Left ventricle myocardium inferior (tissue), 1 donor: ENCODE measurements around the gene PPCDC. TPM values are rescaled to one million over a fixed set of nuclear protein-coding genes. Genes with fewer than 3 reads are reported as not detected.

Experiments used
- DNase-seq: peaks from one replicate; pipeline ENCODE4 v3.0.0-alpha.2; 2020
- H3K27ac ChIP-seq: fragments of 200-600 bp; replicated peaks from 2 replicates; pipeline ENCODE4 v1.8.0; 2021
- H3K27me3 ChIP-seq: fragments of 200-600 bp; 2 replicates; pipeline ENCODE4 v1.8.0; 2021; ENCODE audit warnings: low read depth
- H3K36me3 ChIP-seq: fragments of 200-600 bp; 2 replicates; pipeline ENCODE4 v1.8.0; 2021
- H3K4me1 ChIP-seq: fragments of 200-600 bp; 2 replicates; pipeline ENCODE4 v1.8.0; 2021
- H3K4me3 ChIP-seq: fragments of 200-600 bp; 2 replicates; pipeline ENCODE4 v1.8.0; 2021; ENCODE audit warnings: mild to moderate bottlenecking, moderate library complexity
- H3K9me3 ChIP-seq: fragments of 200-600 bp; replicated peaks from 2 replicates; pipeline ENCODE4 v1.8.0; 2021
- intact Hi-C: fragments of 100-400 bp; cut with micrococcal nuclease; formaldehyde crosslinking; loops from one replicate; pipeline ENCODE4 v1.11.0; 2022
- total RNA-seq: library from RNA; stranded (reverse); fragmentation: NEBNext Ultra II Directional; extraction: Animal tissue kit (Norgen Biotek cat#: 25700); gene quantifications from one replicate; pipeline ENCODE4 v1.2.1, GENCODE V29; 2021
- TF ChIP-seq, protein P1 (sequence below): fragments of 200-600 bp; IDR thresholded peaks from 2 replicates; pipeline ENCODE4 v1.8.0; 2021; ENCODE audit warnings: antibody characterized with exemption, mild to moderate bottlenecking, borderline replicate concordance
- donor health status: DM: no; HTN: yes; CAD: no; lungs with severe emphysema.

Gene PPCDC
- total RNA-seq, 1 donor from 2014 or later, result 5.0 TPM

DNA sequence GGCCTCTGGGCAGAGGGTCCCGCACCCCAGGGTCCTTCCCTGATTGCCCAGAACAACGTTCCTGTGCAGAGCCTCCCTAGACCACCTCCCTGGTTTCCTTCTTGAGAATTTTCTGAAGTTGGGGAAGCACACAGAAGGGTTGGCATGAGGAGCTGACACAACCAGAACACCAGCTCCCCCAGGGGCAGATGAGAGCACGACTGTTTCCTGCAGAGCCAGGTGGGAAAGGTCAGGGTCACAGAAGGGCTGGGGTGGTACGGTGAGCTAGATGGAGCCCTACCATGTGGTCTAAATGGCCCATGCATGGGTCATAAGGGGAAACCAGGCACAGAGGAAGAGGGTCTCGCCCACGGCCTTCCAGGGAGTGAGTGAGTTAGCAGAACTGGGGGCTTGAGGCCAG lies 10.4 kb downstream of the PPCDC start:
- Histone ChIP-seq H3K36me3 (no peaks in the 10 kb centered on the region), H3K9me3 (no peaks in the 10 kb centered on the region), H3K27ac (no peak overlapping the region), H3K4me3 (no peak overlapping the region), H3K4me1 (peaks cover 40% of the 10 kb centered on the region), H3K27me3 (no peaks in the 10 kb centered on the region)
- intact Hi-C loops, result no loop called here
- TF ChIP-seq, protein P1, sequence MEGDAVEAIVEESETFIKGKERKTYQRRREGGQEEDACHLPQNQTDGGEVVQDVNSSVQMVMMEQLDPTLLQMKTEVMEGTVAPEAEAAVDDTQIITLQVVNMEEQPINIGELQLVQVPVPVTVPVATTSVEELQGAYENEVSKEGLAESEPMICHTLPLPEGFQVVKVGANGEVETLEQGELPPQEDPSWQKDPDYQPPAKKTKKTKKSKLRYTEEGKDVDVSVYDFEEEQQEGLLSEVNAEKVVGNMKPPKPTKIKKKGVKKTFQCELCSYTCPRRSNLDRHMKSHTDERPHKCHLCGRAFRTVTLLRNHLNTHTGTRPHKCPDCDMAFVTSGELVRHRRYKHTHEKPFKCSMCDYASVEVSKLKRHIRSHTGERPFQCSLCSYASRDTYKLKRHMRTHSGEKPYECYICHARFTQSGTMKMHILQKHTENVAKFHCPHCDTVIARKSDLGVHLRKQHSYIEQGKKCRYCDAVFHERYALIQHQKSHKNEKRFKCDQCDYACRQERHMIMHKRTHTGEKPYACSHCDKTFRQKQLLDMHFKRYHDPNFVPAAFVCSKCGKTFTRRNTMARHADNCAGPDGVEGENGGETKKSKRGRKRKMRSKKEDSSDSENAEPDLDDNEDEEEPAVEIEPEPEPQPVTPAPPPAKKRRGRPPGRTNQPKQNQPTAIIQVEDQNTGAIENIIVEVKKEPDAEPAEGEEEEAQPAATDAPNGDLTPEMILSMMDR, result no peak
- no peak for DNase-seq

DNA sequence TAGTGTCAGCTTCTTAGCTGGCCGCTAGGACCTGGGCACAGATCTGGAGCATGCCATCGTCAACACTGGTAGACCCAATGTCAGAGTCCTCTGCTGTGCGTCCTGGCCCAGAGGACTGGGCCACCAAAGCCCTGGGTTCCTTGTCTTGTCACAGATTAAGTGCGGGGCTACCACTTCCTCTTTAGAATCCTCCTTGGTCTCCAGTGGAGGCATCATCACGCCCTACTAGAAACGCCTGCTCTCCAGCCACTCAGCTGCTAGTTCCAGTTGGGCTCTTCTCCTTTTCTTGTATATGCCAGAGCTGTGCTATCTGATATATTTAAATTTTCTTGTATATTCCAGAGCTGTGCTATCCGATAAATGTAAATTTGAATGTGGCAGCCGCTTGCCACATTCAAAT lies 11.2 kb downstream of the PPCDC start:
- H3K27me3 ChIP-seq, result no peaks in the 10 kb centered on the region
- H3K27ac ChIP-seq, result no peak overlapping the region
- H3K9me3 ChIP-seq, result no peaks in the 10 kb centered on the region
- no peaks in the 10 kb centered on the region for H3K36me3 ChIP-seq
- no peak for DNase-seq
- TF ChIP-seq, protein P1, result no peak
- intact Hi-C loops, result no loop called here
- peaks cover 32% of the 10 kb centered on the region for H3K4me1 ChIP-seq
- no peak overlapping the region for H3K4me3 ChIP-seq

DNA sequence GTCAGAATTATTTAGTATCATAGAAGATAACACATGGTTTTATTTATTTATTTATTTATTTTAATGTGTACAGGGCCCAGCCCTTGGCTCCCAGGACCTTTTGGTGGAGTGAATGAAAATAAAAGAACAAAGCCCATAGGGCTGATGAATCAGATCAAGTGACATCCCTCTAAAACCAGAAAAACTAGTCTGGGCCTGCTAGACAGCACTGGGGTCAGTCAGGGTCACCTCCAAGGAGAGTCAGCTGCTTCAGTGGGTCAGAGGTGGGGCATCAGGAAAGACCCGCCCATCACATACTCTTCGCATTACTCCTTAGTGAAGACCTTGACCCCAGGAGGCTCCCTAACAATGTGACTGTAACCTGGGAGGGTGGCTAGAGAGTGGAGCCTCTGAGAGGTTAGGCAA lies 12.8 kb downstream of the PPCDC start:
- Histone ChIP-seq H3K36me3 (no peaks in the 10 kb centered on the region), H3K4me3 (no peak overlapping the region), H3K4me1 (peaks cover 18% of the 10 kb centered on the region), H3K27ac (no peak overlapping the region), H3K9me3 (no peaks in the 10 kb centered on the region), H3K27me3 (no peaks in the 10 kb centered on the region)
- TF ChIP-seq, protein P1, result no peak
- DNase-seq, result no peak
- intact Hi-C loops, result no loop called here

DNA sequence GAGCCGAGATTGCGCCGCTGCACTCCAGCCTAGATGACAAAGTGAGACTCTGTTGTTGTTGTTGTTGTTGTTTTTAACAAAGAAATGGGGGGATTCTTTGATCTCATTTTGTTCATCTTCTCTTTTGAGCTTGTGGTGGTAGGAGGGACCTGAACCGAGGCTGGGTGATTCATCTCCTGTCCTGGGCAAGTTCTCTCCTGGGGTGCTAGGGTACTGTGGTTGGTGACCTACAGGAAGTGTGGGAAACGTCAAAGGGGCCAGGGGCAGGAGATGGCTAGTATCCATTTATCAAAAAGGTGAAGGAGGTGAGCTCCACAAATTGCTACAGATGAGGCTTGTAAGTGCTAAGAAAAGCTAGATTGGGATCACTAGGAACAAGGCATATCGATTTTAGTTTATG lies 14.3 kb downstream of the PPCDC start:
- Histone ChIP-seq H3K36me3 (no peaks in the 10 kb centered on the region), H3K4me1 (peaks cover 19% of the 10 kb centered on the region), H3K27me3 (no peaks in the 10 kb centered on the region), H3K27ac (no peak overlapping the region), H3K9me3 (no peaks in the 10 kb centered on the region), H3K4me3 (no peak overlapping the region)
- DNase-seq, result no peak
- intact Hi-C loops, result no loop called here
- TF ChIP-seq, protein P1, result no peak

DNA sequence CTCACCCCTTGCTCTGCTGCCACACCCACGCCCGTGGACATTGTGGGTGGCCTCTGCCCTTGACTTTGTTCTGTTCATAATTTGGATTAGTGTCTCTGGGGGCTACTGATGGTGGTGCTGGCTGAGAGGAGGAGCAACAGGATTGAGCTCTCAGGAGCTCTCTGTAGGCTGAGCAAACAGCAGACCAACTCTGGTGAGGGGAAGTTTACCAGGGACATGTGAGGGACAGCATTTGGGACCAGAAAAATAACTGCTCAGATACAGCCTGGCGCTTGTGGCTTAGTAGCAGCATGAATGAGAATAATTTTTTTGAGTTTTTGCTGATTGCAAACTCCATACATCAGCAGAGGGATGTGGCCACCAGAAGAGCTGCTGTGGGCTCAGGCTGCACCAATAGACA lies 14.8 kb downstream of the PPCDC start:
- H3K4me1 ChIP-seq, result peaks cover 24% of the 10 kb centered on the region
- intact Hi-C loops, result no loop called here

More for the DNA sequence above, 14.8 kb downstream of the PPCDC start:
- H3K27ac ChIP-seq, result no peak overlapping the region
- H3K36me3 ChIP-seq, result no peaks in the 10 kb centered on the region
- H3K9me3 ChIP-seq, result no peaks in the 10 kb centered on the region
- H3K4me3 ChIP-seq, result no peak overlapping the region
- DNase-seq, result no peak
- TF ChIP-seq, protein P1, result no peak
- no peaks in the 10 kb centered on the region for H3K27me3 ChIP-seq
